ENCODE data around the gene TAF10.

The TAF10 gene
- long read RNA-seq, partial matches to known transcripts, result 0 of 3 reads
- long read RNA-seq, other reads (novel, unspliced or antisense), result 3 of 3 reads

- peak within 1 kb of the TSS; percentile 82 for H3K27ac ChIP-seq (replicated peaks)
These were observed at the start of gene TAF10 for GRCh38 chr11:6612213-6613041. Gene TAF10 (minus strand): TSS chr11:6612216. CDS start chr11:6612189, 27 bp downstream.

GRCh38 chr11:6660712-6661111 lies 48.7 kb upstream of the TAF10 start:
- no peak overlapping the region for H3K27ac ChIP-seq (replicated peaks)
- no peak overlapping the region for H3K4me3 ChIP-seq (replicated peaks; ENCODE audit: insufficient read depth, low read length)
- no peak for DNase-seq (ENCODE audit: low read depth in 1 of 2, low spot score in 1 of 2)
- peaks cover 8% of the 10 kb centered on the region for H3K27me3 ChIP-seq (ENCODE audit: insufficient read depth, poor library complexity, severe bottlenecking)
- no peak for TF ChIP-seq SPI1 (IDR thresholded peaks at IDR 0.05; ENCODE audit: borderline replicate concordance, low read depth)
- no peak for TF ChIP-seq CTCF (IDR thresholded peaks at IDR 0.05; ENCODE audit: insufficient read depth, low read length)
- TF ChIP-seq POLR2AphosphoS5 (IDR thresholded peaks at IDR 0.05; ENCODE audit: low read depth), result no peak
- TF ChIP-seq GABPA (IDR thresholded peaks at IDR 0.05; ENCODE audit: low read depth), result no peak
- no peak for TF ChIP-seq REST (IDR thresholded peaks at IDR 0.05; ENCODE audit: insufficient replicate concordance, low read depth)

More at GRCh38 chr11:6612213-6613041, at the start of gene TAF10:
- TF ChIP-seq REST (IDR thresholded peaks at IDR 0.05; ENCODE audit: insufficient replicate concordance, low read depth) (peak; percentile 49), CTCF (IDR thresholded peaks at IDR 0.05; ENCODE audit: insufficient read depth, low read length) (peak; percentile 39), SPI1 (IDR thresholded peaks at IDR 0.05; ENCODE audit: borderline replicate concordance, low read depth) (peak; percentile 43; the same call in 1 of the 2 replicates), POLR2AphosphoS5 (IDR thresholded peaks at IDR 0.05; ENCODE audit: low read depth) (peak; percentile 91), GABPA (IDR thresholded peaks at IDR 0.05; ENCODE audit: low read depth) (peak; percentile 73)
- peak; percentile 88 to 97 for DNase-seq (ENCODE audit: low read depth in 1 of 2, low spot score in 1 of 2)
- no peaks in the 10 kb centered on the region for H3K27me3 ChIP-seq (ENCODE audit: insufficient read depth, poor library complexity, severe bottlenecking)
- peak within 1 kb of the TSS; percentile 79 for H3K4me3 ChIP-seq (replicated peaks; ENCODE audit: insufficient read depth, low read length)

GRCh38 chr11:6658647-6659046 lies 46.6 kb upstream of the TAF10 start:
- peaks cover 13% of the 10 kb centered on the region for H3K27me3 ChIP-seq (ENCODE audit: insufficient read depth, poor library complexity, severe bottlenecking)
- H3K4me3 ChIP-seq (replicated peaks; ENCODE audit: insufficient read depth, low read length), result no peak overlapping the region
- TF ChIP-seq CTCF (IDR thresholded peaks at IDR 0.05; ENCODE audit: insufficient read depth, low read length) (no peak), GABPA (IDR thresholded peaks at IDR 0.05; ENCODE audit: low read depth) (no peak), REST (IDR thresholded peaks at IDR 0.05; ENCODE audit: insufficient replicate concordance, low read depth) (no peak), POLR2AphosphoS5 (IDR thresholded peaks at IDR 0.05; ENCODE audit: low read depth) (no peak), SPI1 (IDR thresholded peaks at IDR 0.05; ENCODE audit: borderline replicate concordance, low read depth) (no peak)
- H3K27ac ChIP-seq (replicated peaks), result no peak overlapping the region
- DNase-seq (ENCODE audit: low read depth in 1 of 2, low spot score in 1 of 2), result no peak
